Activated CD4-positive, alpha-beta T cell treated with anti-CD3 and anti-CD28 coated beads, Interleukin-10, Interleukin-2, amounts not matched to agents 100 ng/mL and 50 ng/mL, durations not matched to agents 16 hours and 8 hours (primary cell): ENCODE measurements around the gene CCDC150.
"Not testable (repeated sequence)": the region's sequence is repeated elsewhere in the genome, so short reads cannot be mapped to it uniquely, and the experiment has no call there.

Source experiments
- DNase-seq: peaks from one replicate; pipeline ENCODE4 v3.0.0-alpha.2; 2020

The CCDC150 gene

GRCh38 chr2:196718419-196719109 lies 79.0 kb downstream of the CCDC150 start:
- no peak for DNase-seq

GRCh38 chr2:196719110-196719872 lies 79.8 kb downstream of the CCDC150 start:
- no peak for DNase-seq

- peak; percentile 19 for DNase-seq
These were observed 84.1 kb downstream of the CCDC150 start for GRCh38 chr2:196723571-196723970.

- no peak for DNase-seq
These were observed 85.7 kb downstream of the CCDC150 start for GRCh38 chr2:196725218-196725617.

DNA sequence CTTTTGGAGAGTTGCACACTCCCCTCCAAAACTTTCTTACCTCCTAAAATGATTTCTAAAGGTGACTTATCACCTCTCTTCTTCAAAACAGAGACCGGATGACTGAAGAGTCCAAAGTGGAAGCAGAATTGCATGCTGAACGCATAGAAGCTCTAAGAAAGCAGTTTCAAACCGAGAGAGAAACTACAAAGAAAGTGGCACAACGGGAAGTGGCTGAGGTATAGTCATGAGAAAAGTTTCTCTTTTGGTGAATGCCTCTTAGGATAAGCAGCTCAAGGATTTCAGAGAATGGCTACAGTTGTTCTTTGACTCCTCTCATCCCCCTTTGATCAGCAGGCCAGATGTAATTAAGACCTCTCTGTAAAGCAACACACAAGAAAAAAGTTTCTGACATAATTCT lies 86.4 kb downstream of the CCDC150 start:
- peak; percentile 71 for DNase-seq

- DNase-seq: no peak
These were observed 89.9 kb downstream of the CCDC150 start for GRCh38 chr2:196729418-196729817.

DNA sequence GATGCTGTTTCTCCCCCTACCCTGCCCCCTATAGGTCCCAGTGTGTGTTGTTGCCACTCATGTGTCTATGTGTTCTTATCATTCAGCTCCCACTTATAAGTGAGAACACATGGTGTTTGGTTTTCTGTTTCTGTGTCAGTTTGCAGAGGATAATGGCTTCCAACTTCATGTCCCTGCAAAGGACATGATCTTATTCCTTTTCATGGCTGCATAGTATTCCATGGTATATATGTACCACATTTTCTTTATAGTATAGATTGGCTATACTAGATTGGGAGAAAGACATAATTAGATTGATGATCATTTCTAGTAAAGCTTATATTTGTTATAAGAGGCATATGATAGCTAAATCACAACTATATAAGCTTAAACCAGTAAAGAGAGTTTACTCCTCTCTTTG lies 97.1 kb downstream of the CCDC150 start:
- not testable (repeated sequence) for DNase-seq

DNA sequence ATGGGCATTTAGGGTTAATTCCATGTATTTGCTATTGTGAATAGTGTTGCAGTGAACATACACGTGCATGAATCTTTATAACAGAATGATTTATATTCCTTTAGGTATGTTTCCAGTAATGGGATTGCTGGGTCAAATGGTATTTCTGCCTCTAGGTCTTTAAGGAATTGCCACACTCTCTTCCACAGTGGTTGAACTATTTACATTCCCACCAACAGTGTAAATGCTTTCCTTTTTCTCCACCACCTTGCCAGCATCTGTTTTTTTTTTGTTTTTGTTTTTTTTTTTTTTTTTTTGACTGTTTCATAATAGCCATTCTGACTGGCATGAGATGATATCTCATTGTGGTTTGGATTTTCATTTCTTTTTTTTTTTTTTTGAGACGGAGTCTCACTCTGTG lies 97.5 kb downstream of the CCDC150 start:
- no peak for DNase-seq

DNA sequence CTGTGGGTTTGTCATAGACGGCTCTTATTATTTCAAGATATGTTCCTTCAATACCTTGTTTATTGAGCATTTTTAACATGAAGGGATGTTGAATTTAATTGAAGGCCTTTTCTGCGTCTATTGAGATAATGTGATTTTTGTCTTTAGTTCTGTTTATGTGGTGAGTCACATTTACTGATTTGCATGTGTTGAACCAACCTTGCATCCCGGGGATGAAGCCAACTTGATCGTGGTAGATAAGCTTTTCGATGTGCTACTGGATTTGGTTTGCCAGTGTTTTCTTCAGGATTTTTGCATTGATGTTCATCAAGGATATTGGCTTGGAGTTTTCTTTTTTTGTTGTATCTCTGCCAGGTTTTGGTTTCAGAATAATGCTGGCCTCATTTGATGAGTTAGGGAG lies 99.5 kb downstream of the CCDC150 start:
- no peak for DNase-seq

- no peak for DNase-seq
These were observed 102.7 kb downstream of the CCDC150 start for GRCh38 chr2:196742216-196742615.

DNA sequence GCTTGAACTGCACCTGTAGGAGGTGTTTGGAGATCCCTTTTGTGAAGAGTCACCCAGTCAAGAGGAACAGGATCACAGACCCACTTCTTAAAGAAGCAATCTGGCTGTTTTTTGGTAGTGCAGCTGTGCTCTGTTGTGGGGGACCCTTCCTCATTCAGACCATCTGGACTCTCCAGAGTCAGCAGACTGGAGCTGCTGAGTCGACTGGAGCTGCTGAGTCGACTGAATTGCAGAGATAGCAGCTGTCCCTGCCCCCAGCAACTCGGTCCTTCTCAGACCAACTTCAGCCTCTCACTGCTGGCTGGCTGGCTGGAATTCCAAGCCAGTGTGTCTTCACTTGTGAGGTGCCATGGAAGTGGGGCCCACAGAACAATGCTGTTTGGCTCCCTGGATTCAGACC lies 103.2 kb downstream of the CCDC150 start:
- no peak for DNase-seq

DNA sequence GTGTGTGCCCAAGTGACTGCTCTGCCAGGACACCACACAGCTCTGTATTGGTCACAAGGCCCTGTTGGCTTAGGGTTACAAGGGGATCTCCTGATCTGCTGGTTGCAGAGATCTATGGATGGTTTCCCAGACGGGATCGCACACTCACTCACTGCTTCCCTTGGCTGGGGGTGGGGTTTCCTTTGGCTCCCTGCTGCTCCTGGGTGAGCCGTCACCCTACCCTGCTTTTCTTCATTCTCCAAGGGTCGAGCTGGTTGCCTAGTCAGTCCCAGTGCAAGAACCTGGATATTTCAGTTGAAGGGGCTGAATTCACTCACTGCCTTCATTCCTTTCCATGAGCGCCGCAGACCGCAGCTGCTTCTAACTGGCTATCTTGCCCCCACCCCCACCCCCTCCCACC lies 103.7 kb downstream of the CCDC150 start:
- no peak for DNase-seq

- DNase-seq: no peak
These were observed 106.2 kb downstream of the CCDC150 start for GRCh38 chr2:196745711-196746110.

DNA sequence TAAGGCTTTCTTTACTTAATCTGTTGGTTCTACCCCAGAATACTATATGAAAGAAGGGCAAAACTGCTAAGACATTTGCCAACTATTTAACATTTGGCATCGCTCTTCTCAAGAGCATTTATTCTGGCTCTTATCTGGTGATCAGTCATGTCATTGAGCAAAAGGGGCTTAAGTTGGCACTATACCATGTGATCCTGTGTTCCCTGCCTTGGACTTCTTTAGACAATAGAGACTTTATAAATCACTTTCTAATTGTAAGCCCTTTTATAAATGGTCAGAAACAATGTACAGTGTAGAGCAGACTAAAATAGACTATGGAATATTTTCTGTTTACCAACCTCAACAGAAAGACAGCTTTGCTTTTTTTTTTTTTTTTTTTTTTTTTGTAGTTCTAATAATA lies 107.9 kb downstream of the CCDC150 start:
- DNase-seq: no peak

GRCh38 chr2:196748123-196748522 lies 108.6 kb downstream of the CCDC150 start:
- DNase-seq: no peak

GRCh38 chr2:196750291-196750923 lies 110.9 kb downstream of the CCDC150 start:
- DNase-seq: no peak

DNA sequence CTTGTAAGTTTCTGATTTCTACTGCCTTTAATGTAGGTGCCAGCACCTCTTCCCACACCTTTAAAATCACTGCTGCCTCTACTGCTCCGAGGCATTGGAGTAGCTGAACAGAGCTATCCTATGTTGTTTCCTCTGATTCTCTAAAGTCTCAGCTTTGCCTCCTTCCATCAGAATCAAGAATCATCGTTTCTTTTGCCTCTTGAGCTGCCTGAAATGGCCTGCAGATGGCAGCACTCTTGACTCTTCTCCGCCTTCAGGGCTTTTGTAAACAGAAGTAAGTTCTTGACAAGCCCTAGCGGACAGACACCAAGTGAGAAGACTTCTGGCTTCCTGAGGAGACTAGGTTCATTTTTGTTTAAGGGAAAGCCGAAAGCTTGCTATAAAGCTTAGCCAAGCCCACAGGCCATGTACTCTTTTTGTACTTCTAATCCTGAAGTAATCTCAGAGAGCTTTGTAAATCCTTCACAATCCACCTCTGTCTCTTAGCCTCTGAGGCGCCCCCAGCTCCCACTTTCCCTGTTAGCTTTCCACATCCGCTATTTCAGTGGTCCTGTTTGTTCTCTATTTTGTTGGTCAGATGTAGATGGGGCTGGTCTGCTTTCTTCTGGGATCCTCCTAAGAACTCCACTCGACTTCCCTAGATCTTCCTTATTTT lies 111.6 kb downstream of the CCDC150 start:
- peak; percentile 68 for DNase-seq

GRCh38 chr2:196758474-196759377 lies 119.2 kb downstream of the CCDC150 start:
- no peak for DNase-seq

DNA sequence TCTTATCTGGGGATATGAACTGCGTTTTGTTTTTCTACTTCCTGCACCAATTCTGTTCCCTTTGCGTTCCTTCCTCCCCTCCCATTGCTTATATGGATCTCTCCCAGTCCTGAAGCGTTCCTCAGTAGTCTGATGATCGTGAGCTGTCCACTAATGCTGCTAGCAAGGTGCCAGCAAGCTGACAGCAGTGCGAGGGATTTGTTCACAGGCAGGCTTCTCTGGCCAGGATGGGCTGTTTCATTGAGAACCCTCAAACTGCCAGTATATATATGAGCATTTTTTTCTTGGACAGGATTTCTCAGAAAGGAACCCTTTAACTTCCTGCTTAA lies 119.8 kb downstream of the CCDC150 start:
- no peak for DNase-seq

- DNase-seq: no peak
These were observed 127.6 kb downstream of the CCDC150 start for GRCh38 chr2:196767101-196767500.
